Mesendoderm (in vitro differentiated cells): ENCODE measurements around the gene AGRN.

Experiments used
- DNase-seq: peaks from one replicate; pipeline ENCODE4 v3.0.0; 2013
- H2AK5ac ChIP-seq: 2 replicates; pipeline ENCODE4 v1.6.1; 2013; ENCODE audit warnings: low read length, inconsistent platforms
- H2BK120ac ChIP-seq: 2 replicates; pipeline ENCODE4 v1.6.1; 2013; ENCODE audit warnings: low read depth, mild to moderate bottlenecking, low read length, moderate library complexity, mixed read lengths
- H2BK15ac ChIP-seq: replicated peaks from 2 replicates; pipeline ENCODE4 v1.6.1; 2013; ENCODE audit warnings: low read depth, mild to moderate bottlenecking, moderate library complexity
- H2BK5ac ChIP-seq: 2 replicates; pipeline ENCODE4 v1.6.1; 2013; ENCODE audit warnings: low read length, inconsistent platforms
- H3K18ac ChIP-seq: 2 replicates; pipeline ENCODE4 v1.6.1; 2013; ENCODE audit warnings: mild to moderate bottlenecking, low read length, mixed read lengths
- H3K23ac ChIP-seq: one replicate; pipeline ENCODE4 v1.6.1; 2013; ENCODE audit warnings: low read length
- H3K27ac ChIP-seq: 2 replicates; pipeline ENCODE4 v1.5.1; 2013; ENCODE audit warnings: low read depth, mild to moderate bottlenecking, inconsistent platforms, low read length, moderate library complexity
- H3K27me3 ChIP-seq: 2 replicates; pipeline ENCODE4 v1.6.1; 2013; ENCODE audit warnings: low read length, control low read depth, mild to moderate bottlenecking, inconsistent platforms; ENCODE audit not compliant: insufficient read depth, poor library complexity
- H3K36me3 ChIP-seq: 2 replicates; pipeline ENCODE4 v1.6.1; 2013; ENCODE audit warnings: low read length, inconsistent platforms; ENCODE audit not compliant: control insufficient read depth, insufficient read depth
- H3K4ac ChIP-seq: one replicate; pipeline ENCODE4 v1.6.1; 2013; ENCODE audit warnings: low read depth, mild to moderate bottlenecking, low read length, moderate library complexity
- H3K4me1 ChIP-seq: 2 replicates; pipeline ENCODE4 v1.6.1; 2013; ENCODE audit warnings: low read depth, low read length, inconsistent platforms; ENCODE audit not compliant: control insufficient read depth
- H3K4me2 ChIP-seq: 2 replicates; pipeline ENCODE4 v1.6.1; 2013; ENCODE audit warnings: low read length
- H3K4me3 ChIP-seq: 2 replicates; pipeline ENCODE4 v1.5.1; 2013; ENCODE audit warnings: mild to moderate bottlenecking, low read length
- H3K56ac ChIP-seq: one replicate; pipeline ENCODE4 v1.6.1; 2013; ENCODE audit warnings: low read length
- H3K79me1 ChIP-seq: 2 replicates; pipeline ENCODE4 v1.6.1; 2013; ENCODE audit warnings: low read length, inconsistent platforms
- H3K79me2 ChIP-seq: 2 replicates; pipeline ENCODE4 v1.6.1; 2013; ENCODE audit warnings: mild to moderate bottlenecking, low read length; ENCODE audit not compliant: control insufficient read depth, insufficient read depth
- H3K9ac ChIP-seq: 2 replicates; pipeline ENCODE4 v1.6.1; 2013; ENCODE audit warnings: low read length, inconsistent platforms
- H4K5ac ChIP-seq: one replicate; pipeline ENCODE4 v1.6.1; 2013; ENCODE audit warnings: low read length
- H4K8ac ChIP-seq: one replicate; pipeline ENCODE4 v1.6.1; 2013; ENCODE audit warnings: low read depth, mild to moderate bottlenecking, control low read depth, low read length, moderate library complexity
- WGBS: extraction: QIAGEN DNeasy Blood & Tissue Kit; methylation state at CpG from one replicate; pipeline ENCODE4 v1.1.7; 2013; ENCODE audit warnings: low lambda C conversion rate, missing lambda C conversion rate; ENCODE audit not compliant: insufficient coverage; ENCODE audit errors: extremely low coverage; 5-methylcytosine and 5-hydroxymethylcytosine counted together

The AGRN gene

GRCh38 chr1:1043921-1044320, 24.0 kb downstream of the AGRN start:
- Histone ChIP-seq H3K79me2 (no peaks in the 10 kb centered on the region), H3K4me3 (no peak overlapping the region), H3K18ac (no peak overlapping the region), H4K5ac (no peak overlapping the region), H3K9ac (no peak overlapping the region), H2BK15ac (no peak overlapping the region), H3K4ac (no peak overlapping the region), H3K4me2 (no peak overlapping the region), H2AK5ac (no peak overlapping the region), H3K23ac (no peak overlapping the region), H3K27me3 (no peaks in the 10 kb centered on the region), H2BK5ac (no peak overlapping the region), H3K36me3 (peaks cover 5% of the 10 kb centered on the region), H4K8ac (no peak overlapping the region), H2BK120ac (no peak overlapping the region), H3K4me1 (no peaks in the 10 kb centered on the region), H3K79me1 (no peaks in the 10 kb centered on the region), H3K56ac (no peak overlapping the region), H3K27ac (no peak overlapping the region)
- DNase-seq, result no peak
- no CpG with 5 or more reads among the region's 33 CpGs for WGBS

DNA sequence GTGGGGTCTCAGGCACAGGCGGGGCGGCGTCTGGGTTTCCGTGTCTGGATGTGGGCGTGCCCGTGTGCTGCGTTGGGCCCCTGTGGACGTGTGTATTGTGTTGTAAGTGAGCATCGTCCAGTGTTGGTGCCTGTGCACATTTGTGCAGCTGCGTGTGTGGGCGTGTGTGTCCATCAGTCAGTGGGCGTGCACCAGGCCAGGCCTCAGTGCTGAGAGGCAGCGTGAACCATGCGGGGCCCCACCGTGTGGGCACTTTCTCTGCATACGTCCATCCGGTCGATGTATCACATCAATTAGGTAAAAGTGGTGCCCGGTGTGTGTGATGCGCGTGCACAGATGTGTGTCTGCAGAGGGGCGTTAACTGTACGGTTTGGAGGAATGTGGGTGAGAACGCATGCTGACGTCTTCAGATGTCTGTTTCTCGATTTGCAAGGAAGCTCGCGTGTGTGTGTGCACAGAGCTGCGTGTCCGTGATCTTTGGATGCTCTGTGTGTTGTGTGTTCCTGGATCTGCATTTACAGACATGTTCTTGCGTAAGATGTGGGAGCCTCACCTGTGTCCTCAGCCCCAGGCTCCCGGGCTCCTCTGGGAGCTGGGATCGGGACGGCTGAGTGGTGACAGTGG, 24.6 kb downstream of the AGRN start:
- no peak for DNase-seq
- Histone ChIP-seq H3K56ac (no peak overlapping the region), H2BK5ac (no peak overlapping the region), H3K18ac (no peak overlapping the region), H3K4me3 (no peak overlapping the region), H4K5ac (no peak overlapping the region), H3K27me3 (no peaks in the 10 kb centered on the region), H3K4ac (no peak overlapping the region), H2AK5ac (no peak overlapping the region), H3K79me2 (no peaks in the 10 kb centered on the region), H3K23ac (no peak overlapping the region), H3K4me2 (no peak overlapping the region), H4K8ac (no peak overlapping the region), H3K36me3 (peaks cover 5% of the 10 kb centered on the region), H3K79me1 (no peaks in the 10 kb centered on the region), H3K27ac (no peak overlapping the region), H3K4me1 (no peaks in the 10 kb centered on the region), H3K9ac (no peak overlapping the region), H2BK120ac (no peak overlapping the region), H2BK15ac (no peak overlapping the region)
- WGBS, result no CpG with 5 or more reads among the region's 34 CpGs

DNA sequence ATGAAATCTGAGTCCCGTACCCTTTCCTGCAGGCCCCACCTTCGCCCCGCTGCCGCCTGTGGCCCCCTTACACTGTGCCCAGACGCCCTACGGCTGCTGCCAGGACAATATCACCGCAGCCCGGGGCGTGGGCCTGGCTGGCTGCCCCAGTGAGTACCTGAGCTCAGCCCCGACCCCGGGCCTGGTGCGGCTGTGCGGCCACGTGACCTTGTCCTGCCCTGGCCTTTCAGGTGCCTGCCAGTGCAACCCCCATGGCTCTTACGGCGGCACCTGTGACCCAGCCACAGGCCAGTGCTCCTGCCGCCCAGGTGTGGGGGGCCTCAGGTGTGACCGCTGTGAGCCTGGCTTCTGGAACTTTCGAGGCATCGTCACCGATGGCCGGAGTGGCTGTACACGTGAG, 25.2 kb downstream of the AGRN start:
- no peak overlapping the region for H3K56ac ChIP-seq
- H3K36me3 ChIP-seq, result peaks cover 5% of the 10 kb centered on the region
- no CpG with 5 or more reads among the region's 23 CpGs for WGBS

GRCh38 chr1:1046243-1046642, 26.3 kb downstream of the AGRN start:
- Histone ChIP-seq H3K56ac (no peak overlapping the region), H3K4me3 (no peak overlapping the region), H2AK5ac (no peak overlapping the region), H3K4me1 (no peaks in the 10 kb centered on the region), H4K5ac (no peak overlapping the region), H3K79me2 (no peaks in the 10 kb centered on the region), H3K9ac (no peak overlapping the region), H3K36me3 (peaks cover 5% of the 10 kb centered on the region), H4K8ac (no peak overlapping the region), H2BK120ac (no peak overlapping the region), H3K23ac (no peak overlapping the region), H2BK5ac (no peak overlapping the region), H2BK15ac (no peak overlapping the region), H3K79me1 (no peaks in the 10 kb centered on the region), H3K4ac (no peak overlapping the region), H3K27me3 (no peaks in the 10 kb centered on the region), H3K27ac (no peak overlapping the region), H3K18ac (no peak overlapping the region), H3K4me2 (no peak overlapping the region)
- DNase-seq, result no peak
- WGBS, result no CpG with 5 or more reads among the region's 20 CpGs

More for the DNA sequence above, 25.2 kb downstream of the AGRN start:
- Histone ChIP-seq H3K4ac (no peak overlapping the region), H3K4me3 (no peak overlapping the region), H3K79me2 (no peaks in the 10 kb centered on the region), H2AK5ac (no peak overlapping the region), H2BK15ac (no peak overlapping the region), H3K79me1 (no peaks in the 10 kb centered on the region), H3K9ac (no peak overlapping the region), H4K5ac (no peak overlapping the region), H3K27me3 (no peaks in the 10 kb centered on the region), H4K8ac (no peak overlapping the region), H2BK5ac (no peak overlapping the region), H3K4me2 (no peak overlapping the region), H3K27ac (no peak overlapping the region), H3K4me1 (no peaks in the 10 kb centered on the region), H3K23ac (no peak overlapping the region), H2BK120ac (no peak overlapping the region), H3K18ac (no peak overlapping the region)
- DNase-seq, result no peak

- no peaks in the 10 kb centered on the region for H3K79me1 ChIP-seq
- H3K4me2 ChIP-seq, result no peak overlapping the region
- no peak overlapping the region for H3K18ac ChIP-seq
- no peaks in the 10 kb centered on the region for H3K4me1 ChIP-seq
- no peak overlapping the region for H2BK120ac ChIP-seq
- H3K27ac ChIP-seq, result no peak overlapping the region
- H2AK5ac ChIP-seq, result no peak overlapping the region
- no peak overlapping the region for H3K4me3 ChIP-seq
- H2BK15ac ChIP-seq, result no peak overlapping the region
- no peaks in the 10 kb centered on the region for H3K27me3 ChIP-seq
- no peak overlapping the region for H4K5ac ChIP-seq
- WGBS, result no CpG with 5 or more reads among the region's 26 CpGs
- no peak overlapping the region for H3K56ac ChIP-seq
- no peak overlapping the region for H3K23ac ChIP-seq
- H3K4ac ChIP-seq, result no peak overlapping the region
- H3K9ac ChIP-seq, result no peak overlapping the region
- no peaks in the 10 kb centered on the region for H3K79me2 ChIP-seq
- H2BK5ac ChIP-seq, result no peak overlapping the region
- H4K8ac ChIP-seq, result no peak overlapping the region
- peaks cover 5% of the 10 kb centered on the region for H3K36me3 ChIP-seq
- DNase-seq, result no peak
Observed at GRCh38 chr1:1046767-1047166, 26.8 kb downstream of the AGRN start.

DNA sequence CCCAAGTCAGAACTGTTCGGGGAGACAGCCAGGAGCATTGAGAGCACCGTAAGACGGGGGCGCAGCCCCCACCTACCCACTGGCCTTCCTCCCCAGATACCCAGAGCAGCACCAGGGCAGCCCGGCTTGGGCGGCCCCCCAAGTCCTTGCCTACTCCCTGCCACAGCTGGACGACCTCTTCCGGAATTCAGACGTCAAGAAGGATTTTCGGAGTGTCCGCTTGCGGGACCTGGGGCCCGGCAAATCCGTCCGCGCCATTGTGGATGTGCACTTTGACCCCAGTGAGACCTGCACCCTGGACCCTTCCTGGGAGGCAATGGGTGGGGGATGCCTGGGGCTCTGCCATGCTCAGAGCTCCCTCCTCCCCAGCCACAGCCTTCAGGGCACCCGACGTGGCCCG, 27.5 kb downstream of the AGRN start:
- Histone ChIP-seq H3K4me2 (no peak overlapping the region), H2AK5ac (no peak overlapping the region), H3K79me1 (no peaks in the 10 kb centered on the region), H3K79me2 (no peaks in the 10 kb centered on the region), H3K23ac (no peak overlapping the region), H3K27me3 (no peaks in the 10 kb centered on the region), H3K4ac (no peak overlapping the region), H3K27ac (no peak overlapping the region), H4K5ac (no peak overlapping the region), H3K4me1 (no peaks in the 10 kb centered on the region), H2BK120ac (no peak overlapping the region), H3K36me3 (peaks cover 9% of the 10 kb centered on the region), H2BK5ac (no peak overlapping the region), H4K8ac (no peak overlapping the region), H2BK15ac (no peak overlapping the region), H3K9ac (no peak overlapping the region), H3K56ac (no peak overlapping the region), H3K18ac (no peak overlapping the region), H3K4me3 (no peak overlapping the region)
- DNase-seq, result no peak
- no CpG with 5 or more reads among the region's 19 CpGs for WGBS
